Articular chondrocyte of knee joint (primary cell): Measurements from ENCODE around the gene EDC4. TPM values are rescaled to one million over a fixed set of nuclear protein-coding genes. Genes with fewer than 3 reads are reported as not detected.

Source experiments
- small RNA-seq: library from RNA; depleted of rRNA; stranded (forward); fragments of <200 nt; gene quantifications from one replicate; pipeline ENCODE3, GENCODE V24; 2012
- total RNA-seq: library from RNA; depleted of rRNA; stranded (reverse); fragments of >200 nt; gene quantifications from 2 replicates; pipeline ENCODE4 v1.2.3, GENCODE V29; 2012

EDC4 gene
- total RNA-seq = 35.5 and 39.6 TPM in 2 replicates

GRCh38 chr16:67872631-67873434, at the start of gene EDC4:
EDC4 (plus strand) TSS chr16:67873052; CDS start chr16:67873262, 210 bp downstream.

GRCh38 chr16:67841816-67842508, 30.9 kb upstream of the EDC4 start, which contains the start of gene THAP11:
THAP11 (plus strand) TSS chr16:67842320; CDS start chr16:67842555, 235 bp downstream.

GRCh38 chr16:67846320-67847063, 26.4 kb upstream of the EDC4 start, which contains the start of gene NUTF2:
NUTF2 (plus strand) TSS chr16:67846933; CDS start chr16:67865131, 18,198 bp downstream.

GRCh38 chr16:67847064-67847861, 25.6 kb upstream of the EDC4 start, which contains the start of gene CENPT:
CENPT (minus strand) TSS chr16:67847693; CDS start chr16:67833859, 13,834 bp downstream.

GRCh38 chr16:67884684-67885083, 11.8 kb downstream of the EDC4 start, which contains the start of gene NRN1L:
NRN1L (plus strand) TSS chr16:67884885; CDS start chr16:67884904, 19 bp downstream.

GRCh38 chr16:67892899-67893742, 20.3 kb downstream of the EDC4 start, which contains the start of gene PSKH1:
PSKH1 (plus strand) TSS chr16:67893254; CDS start chr16:67908750, 15,496 bp downstream.

Small RNA genes within 50 kb of the gene (small RNA-seq; reads per million reads assigned to genes)
- gene AC040162.2 (not detected), gene NRN1L (not detected)

Other genes starting within 250 kb of the EDC4 start
- 0.11 and 0.13 TPM in 2 replicates for gene CARMIL2, start 227.9 kb upstream of the EDC4 start, total RNA-seq
- 13.2 and 15.8 TPM in 2 replicates for gene ACD, start 212.8 kb upstream of the EDC4 start, total RNA-seq
- 0.78 and 0.86 TPM in 2 replicates for gene PARD6A, start 212.1 kb upstream of the EDC4 start, total RNA-seq
- gene ENKD1, start 206.3 kb upstream of the EDC4 start, total RNA-seq = 12.0 and 13.5 TPM in 2 replicates
- gene C16orf86, start 206.2 kb upstream of the EDC4 start, total RNA-seq = 2.9 and 3.9 TPM in 2 replicates
- gene GFOD2, start 153.7 kb upstream of the EDC4 start, total RNA-seq = 11.6 and 12.6 TPM in 2 replicates
- 4.8 and 6.9 TPM in 2 replicates for gene RANBP10, start 66.5 kb upstream of the EDC4 start, total RNA-seq
- 1.2 and 2.1 TPM in 2 replicates for gene TSNAXIP1, start 66.2 kb upstream of the EDC4 start, total RNA-seq
- 15.7 and 17.7 TPM in 2 replicates for gene THAP11, start 30.7 kb upstream of the EDC4 start, total RNA-seq
- gene NUTF2, start 26.1 kb upstream of the EDC4 start, total RNA-seq = 96.1 and 188 TPM in 2 replicates
- 21.3 and 25.9 TPM in 2 replicates for gene CENPT, start 25.4 kb upstream of the EDC4 start, total RNA-seq
- gene NRN1L, start 11.8 kb downstream of the EDC4 start, total RNA-seq = 0.32 TPM in 1 of 2 replicates, not detected in the other
- 15.2 and 15.4 TPM in 2 replicates for gene PSKH1, start 20.2 kb downstream of the EDC4 start, total RNA-seq
- gene CTRL, start 58.8 kb downstream of the EDC4 start, total RNA-seq = 0.13 and 0.32 TPM in 2 replicates
- gene PSMB10, start 63.8 kb downstream of the EDC4 start, total RNA-seq = 33.1 and 37.9 TPM in 2 replicates
- 5.1 and 7.3 TPM in 2 replicates for gene LCAT, start 71.1 kb downstream of the EDC4 start, total RNA-seq
- 50.7 and 54.7 TPM in 2 replicates for gene SLC12A4, start 95.6 kb downstream of the EDC4 start, total RNA-seq
- gene DPEP3, start 107.4 kb downstream of the EDC4 start, total RNA-seq = not detected in 2 replicates
- not detected in 2 replicates for gene DPEP2, start 126.4 kb downstream of the EDC4 start, total RNA-seq
- not detected in 2 replicates for gene DPEP2NB, start 142.9 kb downstream of the EDC4 start, total RNA-seq
- 8.5 and 8.9 TPM in 2 replicates for gene DDX28, start 150.2 kb downstream of the EDC4 start, total RNA-seq
- 10.5 and 13.2 TPM in 2 replicates for gene DUS2, start 150.2 kb downstream of the EDC4 start, total RNA-seq
- 32.3 and 39.0 TPM in 2 replicates for gene NFATC3, start 212.3 kb downstream of the EDC4 start, total RNA-seq